ENCODE results near the gene ANKIB1. TPM values are rescaled to one million over a fixed set of nuclear protein-coding genes. Genes with fewer than 3 reads are reported as not detected.

The ANKIB1 gene
- total and polyA plus RNA-seq, 9 of the 15 experiments (the other 6 are each of a cell fraction or from before 2014, with no cell fraction given): 5.9 to 25.2 (median 16.1) TPM

DNA sequence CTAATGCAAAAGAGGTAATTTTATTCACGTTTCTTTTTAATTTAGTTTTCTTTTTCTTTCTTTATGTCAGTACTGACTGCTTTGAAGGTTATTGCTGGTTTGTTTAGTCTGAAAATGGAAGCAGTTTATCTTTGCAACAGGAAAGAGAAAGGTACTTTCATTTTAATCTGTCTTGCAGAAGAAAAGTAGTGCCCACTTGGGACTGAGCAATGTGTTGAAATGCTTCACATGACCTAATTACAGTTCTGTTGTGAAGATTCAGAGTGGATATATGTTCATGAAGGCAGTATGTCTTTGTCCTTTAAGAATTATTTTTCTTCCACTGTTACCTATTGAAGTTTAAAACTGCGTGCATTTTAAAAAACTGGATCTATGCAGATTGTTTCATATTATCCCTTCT, 80.1 kb downstream of the ANKIB1 start (continued):
- TF ChIP-seq, protein P1, sequence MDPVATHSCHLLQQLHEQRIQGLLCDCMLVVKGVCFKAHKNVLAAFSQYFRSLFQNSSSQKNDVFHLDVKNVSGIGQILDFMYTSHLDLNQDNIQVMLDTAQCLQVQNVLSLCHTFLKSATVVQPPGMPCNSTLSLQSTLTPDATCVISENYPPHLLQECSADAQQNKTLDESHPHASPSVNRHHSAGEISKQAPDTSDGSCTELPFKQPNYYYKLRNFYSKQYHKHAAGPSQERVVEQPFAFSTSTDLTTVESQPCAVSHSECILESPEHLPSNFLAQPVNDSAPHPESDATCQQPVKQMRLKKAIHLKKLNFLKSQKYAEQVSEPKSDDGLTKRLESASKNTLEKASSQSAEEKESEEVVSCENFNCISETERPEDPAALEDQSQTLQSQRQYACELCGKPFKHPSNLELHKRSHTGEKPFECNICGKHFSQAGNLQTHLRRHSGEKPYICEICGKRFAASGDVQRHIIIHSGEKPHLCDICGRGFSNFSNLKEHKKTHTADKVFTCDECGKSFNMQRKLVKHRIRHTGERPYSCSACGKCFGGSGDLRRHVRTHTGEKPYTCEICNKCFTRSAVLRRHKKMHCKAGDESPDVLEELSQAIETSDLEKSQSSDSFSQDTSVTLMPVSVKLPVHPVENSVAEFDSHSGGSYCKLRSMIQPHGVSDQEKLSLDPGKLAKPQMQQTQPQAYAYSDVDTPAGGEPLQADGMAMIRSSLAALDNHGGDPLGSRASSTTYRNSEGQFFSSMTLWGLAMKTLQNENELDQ (CRISPR knock-in tag; IDR thresholded peaks at IDR 0.05; ENCODE audit: borderline replicate concordance): no peak
- TF ChIP-seq, protein P2, sequence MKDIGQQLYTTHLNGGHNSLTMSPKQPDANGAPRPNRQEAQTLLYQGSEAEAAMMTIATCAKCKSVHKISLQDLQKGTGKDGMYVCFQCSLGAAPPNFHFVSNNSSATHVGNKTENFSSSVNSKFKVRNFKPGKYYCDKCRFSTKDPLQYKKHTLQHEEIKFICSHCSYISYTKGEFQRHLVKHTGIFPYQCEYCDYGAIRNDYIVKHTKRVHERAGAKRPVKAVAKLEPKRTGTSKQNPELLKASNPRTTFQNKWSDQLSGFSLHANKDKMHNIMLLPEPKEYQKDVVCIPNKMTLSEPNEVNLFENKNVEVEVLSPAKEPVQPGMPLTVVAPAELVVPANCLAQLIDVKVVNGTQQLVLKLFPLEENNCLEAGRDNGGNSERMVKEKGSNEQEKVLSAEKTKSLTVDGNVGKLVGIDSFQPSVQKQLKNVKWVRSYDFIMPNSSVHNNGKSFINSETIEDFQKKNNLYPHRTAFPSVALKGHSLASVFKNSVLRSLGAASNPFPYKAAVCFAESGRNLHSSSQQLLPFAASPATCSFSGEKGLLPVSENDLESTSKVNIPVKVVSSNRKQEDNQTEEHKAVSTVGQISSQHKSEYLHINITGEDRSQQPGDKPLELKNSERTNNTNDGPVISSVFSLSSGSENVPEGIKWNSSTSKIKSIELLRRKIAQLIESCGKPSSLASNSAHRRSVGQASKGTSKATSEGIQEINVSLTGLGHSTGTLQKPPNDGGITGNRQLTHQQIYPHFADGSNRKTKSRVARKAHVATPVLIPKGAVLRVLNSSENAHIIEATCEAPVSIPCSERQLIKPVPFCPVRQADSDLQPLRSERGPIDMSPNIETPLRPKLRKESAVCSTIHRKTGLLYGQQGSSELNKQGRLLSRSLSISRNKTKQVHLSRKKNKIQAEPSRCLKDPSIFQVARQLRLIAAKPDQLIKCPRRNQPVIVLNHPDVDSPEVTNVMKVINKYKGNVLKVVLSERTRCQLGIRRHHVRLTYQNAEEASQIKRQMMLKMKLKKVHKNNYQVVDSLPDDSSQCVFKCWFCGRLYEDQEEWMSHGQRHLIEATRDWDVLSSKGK (CRISPR knock-in tag; IDR thresholded peaks at IDR 0.05): no peak
- TF ChIP-seq, protein P3, sequence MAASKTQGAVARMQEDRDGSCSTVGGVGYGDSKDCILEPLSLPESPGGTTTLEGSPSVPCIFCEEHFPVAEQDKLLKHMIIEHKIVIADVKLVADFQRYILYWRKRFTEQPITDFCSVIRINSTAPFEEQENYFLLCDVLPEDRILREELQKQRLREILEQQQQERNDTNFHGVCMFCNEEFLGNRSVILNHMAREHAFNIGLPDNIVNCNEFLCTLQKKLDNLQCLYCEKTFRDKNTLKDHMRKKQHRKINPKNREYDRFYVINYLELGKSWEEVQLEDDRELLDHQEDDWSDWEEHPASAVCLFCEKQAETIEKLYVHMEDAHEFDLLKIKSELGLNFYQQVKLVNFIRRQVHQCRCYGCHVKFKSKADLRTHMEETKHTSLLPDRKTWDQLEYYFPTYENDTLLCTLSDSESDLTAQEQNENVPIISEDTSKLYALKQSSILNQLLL (CRISPR knock-in tag; IDR thresholded peaks at IDR 0.05; ENCODE audit: borderline replicate concordance): no peak
- TF ChIP-seq, protein P4, sequence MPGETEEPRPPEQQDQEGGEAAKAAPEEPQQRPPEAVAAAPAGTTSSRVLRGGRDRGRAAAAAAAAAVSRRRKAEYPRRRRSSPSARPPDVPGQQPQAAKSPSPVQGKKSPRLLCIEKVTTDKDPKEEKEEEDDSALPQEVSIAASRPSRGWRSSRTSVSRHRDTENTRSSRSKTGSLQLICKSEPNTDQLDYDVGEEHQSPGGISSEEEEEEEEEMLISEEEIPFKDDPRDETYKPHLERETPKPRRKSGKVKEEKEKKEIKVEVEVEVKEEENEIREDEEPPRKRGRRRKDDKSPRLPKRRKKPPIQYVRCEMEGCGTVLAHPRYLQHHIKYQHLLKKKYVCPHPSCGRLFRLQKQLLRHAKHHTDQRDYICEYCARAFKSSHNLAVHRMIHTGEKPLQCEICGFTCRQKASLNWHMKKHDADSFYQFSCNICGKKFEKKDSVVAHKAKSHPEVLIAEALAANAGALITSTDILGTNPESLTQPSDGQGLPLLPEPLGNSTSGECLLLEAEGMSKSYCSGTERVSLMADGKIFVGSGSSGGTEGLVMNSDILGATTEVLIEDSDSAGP (CRISPR knock-in tag; IDR thresholded peaks at IDR 0.05): no peak

Measured in K562 (cell line).